Nephron progenitor cell (in vitro differentiated cells): ENCODE data around the gene HCST.

Experiments used
- DNase-seq: peaks from one replicate; pipeline ENCODE4 v3.0.0; 2021
- H3K27ac Mint-ChIP-seq: 2 replicates; pipeline ENCODE4 v1.8.0; 2021; ENCODE audit warnings: mild to moderate bottlenecking, moderate library complexity, mixed read lengths
- H3K27me3 Mint-ChIP-seq: 2 replicates; pipeline ENCODE4 v1.8.0; 2021; ENCODE audit warnings: mild to moderate bottlenecking, low read depth, mixed read lengths; ENCODE audit not compliant: poor library complexity
- H3K36me3 Mint-ChIP-seq: 2 replicates; pipeline ENCODE4 v1.8.0; 2021; ENCODE audit warnings: low read depth, mixed read lengths
- H3K4me1 Mint-ChIP-seq: 2 replicates; pipeline ENCODE4 v1.8.0; 2021; ENCODE audit warnings: mixed read lengths
- H3K4me3 Mint-ChIP-seq: 2 replicates; pipeline ENCODE4 v1.8.0; 2021; ENCODE audit warnings: mild to moderate bottlenecking, moderate library complexity, mixed read lengths
- H3K9me3 Mint-ChIP-seq: 2 replicates; pipeline ENCODE4 v1.8.0; 2021; ENCODE audit warnings: mild to moderate bottlenecking, moderate library complexity, mixed read lengths
- TF ChIP-seq, protein P1 (sequence below): fragments of 200-600 bp; sonication (generic); IDR thresholded peaks from 2 replicates; pipeline ENCODE4 v1.5.0; 2021; ENCODE audit warnings: antibody characterized with exemption

Gene HCST

DNA sequence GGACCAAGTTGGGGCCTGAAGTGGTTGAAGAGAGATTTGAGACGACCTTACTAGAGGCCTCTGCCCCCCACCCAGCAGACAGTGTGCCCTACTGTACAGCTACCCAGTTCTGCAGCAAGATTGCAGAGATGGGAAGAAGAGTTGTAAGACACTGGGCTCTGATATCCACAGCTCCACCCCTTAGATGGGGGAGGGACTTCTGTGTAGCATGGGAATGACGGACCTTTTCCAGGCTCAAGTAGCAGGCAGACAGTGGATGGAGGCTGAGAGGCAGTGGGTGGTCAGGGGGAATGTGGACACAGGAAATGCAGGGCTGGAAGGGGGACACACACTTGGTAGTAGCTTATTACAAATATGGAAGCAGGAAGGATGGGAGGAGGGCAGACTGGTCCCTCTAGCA lies 46.8 kb downstream of the HCST start:
- no peaks in the 10 kb centered on the region for H3K9me3 Mint-ChIP-seq
- DNase-seq: no peak
- no peak overlapping the region for H3K27ac Mint-ChIP-seq
- peaks cover 3% of the 10 kb centered on the region for H3K36me3 Mint-ChIP-seq
- TF ChIP-seq, protein P1, sequence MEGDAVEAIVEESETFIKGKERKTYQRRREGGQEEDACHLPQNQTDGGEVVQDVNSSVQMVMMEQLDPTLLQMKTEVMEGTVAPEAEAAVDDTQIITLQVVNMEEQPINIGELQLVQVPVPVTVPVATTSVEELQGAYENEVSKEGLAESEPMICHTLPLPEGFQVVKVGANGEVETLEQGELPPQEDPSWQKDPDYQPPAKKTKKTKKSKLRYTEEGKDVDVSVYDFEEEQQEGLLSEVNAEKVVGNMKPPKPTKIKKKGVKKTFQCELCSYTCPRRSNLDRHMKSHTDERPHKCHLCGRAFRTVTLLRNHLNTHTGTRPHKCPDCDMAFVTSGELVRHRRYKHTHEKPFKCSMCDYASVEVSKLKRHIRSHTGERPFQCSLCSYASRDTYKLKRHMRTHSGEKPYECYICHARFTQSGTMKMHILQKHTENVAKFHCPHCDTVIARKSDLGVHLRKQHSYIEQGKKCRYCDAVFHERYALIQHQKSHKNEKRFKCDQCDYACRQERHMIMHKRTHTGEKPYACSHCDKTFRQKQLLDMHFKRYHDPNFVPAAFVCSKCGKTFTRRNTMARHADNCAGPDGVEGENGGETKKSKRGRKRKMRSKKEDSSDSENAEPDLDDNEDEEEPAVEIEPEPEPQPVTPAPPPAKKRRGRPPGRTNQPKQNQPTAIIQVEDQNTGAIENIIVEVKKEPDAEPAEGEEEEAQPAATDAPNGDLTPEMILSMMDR: no peak
- H3K4me3 Mint-ChIP-seq: no peak overlapping the region
- peaks cover 7% of the 10 kb centered on the region for H3K4me1 Mint-ChIP-seq
- peaks cover 40% of the 10 kb centered on the region for H3K27me3 Mint-ChIP-seq
